HCT116 (cell line): ENCODE data around the gene KREMEN2.

Experiments used
- CEBPB ChIP-seq: IDR thresholded peaks from 2 replicates; pipeline ENCODE4 v1.6.1; 2012; ENCODE audit warnings: low read depth
- EZH2 ChIP-seq: fragments of 200-600 bp; sonication (generic); IDR thresholded peaks from 2 replicates; pipeline ENCODE4 v1.6.1; 2017; ENCODE audit warnings: antibody characterized with exemption, mixed run types
- EZH2phosphoT487 ChIP-seq: fragments of 200-600 bp; IDR thresholded peaks from 2 replicates; pipeline ENCODE4 v1.6.1; 2018; ENCODE audit warnings: antibody characterized with exemption, borderline replicate concordance
- POLR2A ChIP-seq: IDR thresholded peaks from 2 replicates; pipeline ENCODE4 v1.7.0; 2011; ENCODE audit warnings: borderline replicate concordance; ENCODE audit not compliant: insufficient read depth, insufficient read length; ENCODE audit errors: extremely low read depth
- POLR2AphosphoS5 ChIP-seq: IDR thresholded peaks from 2 replicates; pipeline ENCODE4 v1.6.1; 2011; ENCODE audit warnings: mild to moderate bottlenecking, low read depth, low read length, moderate library complexity
- TF ChIP-seq, protein P1 (sequence below), 3 experiments: fragments of 200-600 bp in 1 of 3; sonication (generic) in 1 of 3; IDR thresholded peaks in 2 of 3; conservative IDR thresholded peaks in 1 of 3; 2 replicates each; pipeline ENCODE4 v1.5.1; 2012 to 2017; ENCODE audit warnings: low read depth in 2 of 3, low read length in 2 of 3, antibody characterized with exemption in 1 of 3, borderline replicate concordance in 1 of 3, control low read depth in 1 of 3, mild to moderate bottlenecking in 1 of 3, mixed read lengths in 1 of 3, mixed run types in 1 of 3, moderate library complexity in 1 of 3; ENCODE audit not compliant: insufficient read depth in 1 of 3

DNA sequence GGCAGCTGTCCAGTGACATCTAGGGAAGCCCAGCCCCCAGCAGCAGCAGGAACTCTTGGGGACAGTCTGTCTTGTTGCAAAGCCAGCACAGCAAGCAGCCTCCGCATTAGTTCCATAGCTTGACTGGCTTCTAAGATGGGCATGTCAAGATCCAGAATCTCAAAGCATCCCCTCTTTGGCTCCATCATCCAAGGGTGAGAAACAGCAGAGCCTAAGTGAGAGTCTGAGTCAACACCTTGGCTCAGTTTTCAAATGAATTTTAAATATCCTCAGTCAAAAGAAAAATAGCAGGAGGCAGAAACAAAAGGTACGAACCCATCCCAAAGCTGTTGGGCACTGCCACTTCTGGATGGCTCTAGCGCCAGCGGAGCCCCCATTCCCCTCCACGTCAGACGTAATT, 50.9 kb downstream of the KREMEN2 start:
- TF ChIP-seq POLR2A (no peak), EZH2 (no peak), POLR2AphosphoS5 (no peak), CEBPB (no peak), EZH2phosphoT487 (no peak)
- TF ChIP-seq, protein P1, sequence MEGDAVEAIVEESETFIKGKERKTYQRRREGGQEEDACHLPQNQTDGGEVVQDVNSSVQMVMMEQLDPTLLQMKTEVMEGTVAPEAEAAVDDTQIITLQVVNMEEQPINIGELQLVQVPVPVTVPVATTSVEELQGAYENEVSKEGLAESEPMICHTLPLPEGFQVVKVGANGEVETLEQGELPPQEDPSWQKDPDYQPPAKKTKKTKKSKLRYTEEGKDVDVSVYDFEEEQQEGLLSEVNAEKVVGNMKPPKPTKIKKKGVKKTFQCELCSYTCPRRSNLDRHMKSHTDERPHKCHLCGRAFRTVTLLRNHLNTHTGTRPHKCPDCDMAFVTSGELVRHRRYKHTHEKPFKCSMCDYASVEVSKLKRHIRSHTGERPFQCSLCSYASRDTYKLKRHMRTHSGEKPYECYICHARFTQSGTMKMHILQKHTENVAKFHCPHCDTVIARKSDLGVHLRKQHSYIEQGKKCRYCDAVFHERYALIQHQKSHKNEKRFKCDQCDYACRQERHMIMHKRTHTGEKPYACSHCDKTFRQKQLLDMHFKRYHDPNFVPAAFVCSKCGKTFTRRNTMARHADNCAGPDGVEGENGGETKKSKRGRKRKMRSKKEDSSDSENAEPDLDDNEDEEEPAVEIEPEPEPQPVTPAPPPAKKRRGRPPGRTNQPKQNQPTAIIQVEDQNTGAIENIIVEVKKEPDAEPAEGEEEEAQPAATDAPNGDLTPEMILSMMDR (IDR thresholded peaks at IDR 0.05 in 2 of 3, conservative IDR thresholded peaks at IDR 0.05 in 1 of 3; ENCODE audit: borderline replicate concordance in 1 of 3, insufficient read depth in 1 of 3, low read depth in 2 of 3, low read length in 2 of 3), result no peak
